Activated CD4-positive, alpha-beta T cell treated with anti-CD3 and anti-CD28 coated beads, Interleukin-2, Interleukin-4, amounts not matched to agents 100 ng/mL and 50 ng/mL, durations not matched to agents 16 hours and 8 hours (primary cell): ENCODE measurements around the gene TMA16.

Experiments used
- DNase-seq: peaks from one replicate; pipeline ENCODE4 v3.0.0-alpha.2; 2020; ENCODE audit warnings: low spot score

Gene TMA16

DNA sequence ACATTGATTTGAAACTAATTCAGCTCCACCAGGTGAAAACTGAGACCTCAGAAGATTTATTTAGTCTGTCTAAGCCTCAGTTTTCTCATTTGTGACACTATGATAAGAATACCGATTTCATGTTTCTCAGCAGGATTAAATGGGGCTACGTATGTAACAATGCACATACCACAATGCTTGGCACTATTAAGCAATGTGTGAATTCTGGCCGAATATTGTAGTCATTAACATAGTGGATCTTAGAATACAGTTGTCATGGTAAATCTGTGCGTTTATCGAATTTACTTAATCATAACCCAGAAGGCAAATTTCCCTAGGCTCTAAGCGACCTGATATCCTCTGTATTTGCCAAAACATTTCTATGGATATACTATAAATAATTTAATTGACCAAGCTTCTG, 69.1 kb downstream of the TMA16 start:
- DNase-seq = no peak

DNA sequence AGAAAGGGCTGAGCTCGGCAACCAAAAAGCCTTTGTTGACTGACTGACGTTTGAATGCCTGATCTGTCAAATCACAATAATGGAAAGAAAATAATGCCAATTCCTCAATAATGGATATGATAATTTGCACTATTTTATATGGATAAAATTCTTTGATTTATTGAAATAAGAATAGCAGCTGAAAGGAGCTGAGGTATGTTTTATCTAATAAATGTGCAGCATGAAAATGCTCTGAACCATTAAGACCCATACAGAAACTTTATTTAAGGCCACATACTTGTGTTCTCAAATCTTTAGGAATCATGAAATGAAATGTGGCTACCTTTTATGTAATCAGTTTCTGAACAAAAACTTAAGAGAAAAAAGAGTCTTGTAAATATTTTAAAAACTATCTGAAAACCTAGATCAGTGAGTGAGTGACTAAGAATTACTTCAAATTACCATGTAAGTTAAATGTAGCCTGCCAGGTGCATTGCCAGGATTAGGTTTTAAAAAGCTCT, 69.8 kb downstream of the TMA16 start:
- no peak for DNase-seq

DNA sequence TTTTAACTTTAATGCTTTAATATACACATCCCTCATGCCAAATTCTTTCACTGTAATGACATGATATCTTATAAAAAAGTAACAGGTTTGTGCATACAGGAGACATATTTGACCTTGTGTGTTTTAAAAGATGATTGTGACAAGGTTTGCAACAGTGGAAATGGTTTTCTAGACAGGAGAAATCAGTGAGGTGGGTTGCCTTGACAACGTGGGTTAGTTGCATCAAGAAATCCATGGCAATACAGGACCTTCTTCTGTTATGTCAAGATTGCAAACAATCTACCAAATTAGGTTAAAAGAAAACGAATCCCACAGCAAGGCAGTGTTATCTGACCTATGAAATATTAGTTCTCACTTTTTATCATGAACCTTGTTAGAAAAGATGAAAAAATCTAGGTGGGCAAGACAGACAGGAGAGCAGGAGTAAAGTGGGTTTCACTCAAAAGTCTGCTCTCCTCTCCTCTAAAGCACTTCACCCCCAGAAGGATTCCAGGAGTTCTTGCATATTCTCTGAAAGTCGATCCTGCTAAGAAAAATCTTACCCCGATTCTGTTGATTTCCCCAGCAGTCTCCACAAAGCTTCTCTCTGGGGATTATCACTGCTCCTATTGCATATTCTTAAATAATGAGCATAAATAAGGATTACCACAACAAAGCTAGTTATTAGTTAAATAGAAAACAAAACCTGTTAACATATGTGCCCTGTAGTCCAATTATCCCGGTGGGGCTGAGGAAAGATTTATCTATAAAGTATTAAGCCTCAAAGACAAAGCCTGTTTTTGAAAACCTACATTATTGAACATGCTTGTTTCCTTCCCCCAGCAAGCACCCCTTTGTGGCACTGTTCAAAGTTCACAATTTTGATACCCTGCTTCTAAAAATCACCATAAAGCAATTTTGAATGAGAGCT, 71.0 kb downstream of the TMA16 start:
- no peak for DNase-seq

DNA sequence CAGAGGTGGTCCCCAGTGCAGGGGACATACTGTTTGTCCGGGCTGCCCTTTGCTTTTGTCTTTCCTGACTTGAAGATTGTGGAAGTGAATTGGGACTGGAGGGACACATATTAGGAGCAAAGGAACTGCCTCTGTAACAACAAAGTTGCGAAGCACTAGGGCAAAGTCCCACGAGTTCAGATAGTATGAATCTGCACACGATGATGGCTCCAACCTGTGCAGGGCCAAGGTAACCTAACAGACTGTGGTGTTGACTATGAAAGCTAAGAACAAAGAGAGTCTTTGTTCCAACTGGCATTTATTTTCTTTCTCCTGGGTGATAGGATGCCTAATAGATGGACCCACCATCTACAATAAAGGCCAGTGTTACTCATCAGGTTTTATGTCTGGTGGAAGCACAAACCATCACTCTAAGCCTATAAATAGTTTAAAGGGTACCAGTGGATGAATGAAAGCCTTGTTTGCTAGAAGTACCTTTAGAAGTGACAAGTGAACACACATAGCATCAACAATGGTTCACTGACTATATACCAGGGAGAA, 71.8 kb downstream of the TMA16 start:
- DNase-seq = no peak

DNA sequence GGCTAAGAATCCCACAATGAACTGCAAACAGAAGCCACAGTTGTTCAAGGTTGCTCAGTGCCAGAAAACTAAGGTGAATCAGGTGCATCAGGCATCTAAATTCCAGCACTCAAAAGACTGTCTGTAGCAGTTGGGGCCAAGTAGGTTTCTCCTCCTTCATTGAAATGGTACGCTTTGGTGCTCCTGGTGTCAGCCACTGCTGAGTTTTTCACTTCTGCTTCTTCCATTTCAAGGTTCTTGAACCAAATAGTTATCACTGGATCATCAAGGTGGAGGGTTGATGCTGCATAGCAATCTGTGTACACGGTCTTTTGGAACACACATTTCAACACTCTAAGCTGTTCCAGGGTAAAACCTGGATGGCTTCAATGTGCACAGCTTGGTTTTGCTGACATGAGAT, 74.4 kb downstream of the TMA16 start:
- DNase-seq = no peak
